Fibroblast of peridontal ligament (primary cell): Measurements from ENCODE around the gene TRIM27.
"Not testable (repeated sequence)": the region's sequence is repeated elsewhere in the genome, so short reads cannot be mapped to it uniquely, and the experiment has no call there.

ENCODE experiments used
- DNase-seq: peaks from one replicate; pipeline ENCODE4 v3.0.0-alpha.2; 2010; ENCODE audit errors: extremely low read depth

Gene TRIM27

GRCh38 chr6:28941684-28942448 is 18.1 kb upstream of the TRIM27 start:
- no peak for DNase-seq

DNA sequence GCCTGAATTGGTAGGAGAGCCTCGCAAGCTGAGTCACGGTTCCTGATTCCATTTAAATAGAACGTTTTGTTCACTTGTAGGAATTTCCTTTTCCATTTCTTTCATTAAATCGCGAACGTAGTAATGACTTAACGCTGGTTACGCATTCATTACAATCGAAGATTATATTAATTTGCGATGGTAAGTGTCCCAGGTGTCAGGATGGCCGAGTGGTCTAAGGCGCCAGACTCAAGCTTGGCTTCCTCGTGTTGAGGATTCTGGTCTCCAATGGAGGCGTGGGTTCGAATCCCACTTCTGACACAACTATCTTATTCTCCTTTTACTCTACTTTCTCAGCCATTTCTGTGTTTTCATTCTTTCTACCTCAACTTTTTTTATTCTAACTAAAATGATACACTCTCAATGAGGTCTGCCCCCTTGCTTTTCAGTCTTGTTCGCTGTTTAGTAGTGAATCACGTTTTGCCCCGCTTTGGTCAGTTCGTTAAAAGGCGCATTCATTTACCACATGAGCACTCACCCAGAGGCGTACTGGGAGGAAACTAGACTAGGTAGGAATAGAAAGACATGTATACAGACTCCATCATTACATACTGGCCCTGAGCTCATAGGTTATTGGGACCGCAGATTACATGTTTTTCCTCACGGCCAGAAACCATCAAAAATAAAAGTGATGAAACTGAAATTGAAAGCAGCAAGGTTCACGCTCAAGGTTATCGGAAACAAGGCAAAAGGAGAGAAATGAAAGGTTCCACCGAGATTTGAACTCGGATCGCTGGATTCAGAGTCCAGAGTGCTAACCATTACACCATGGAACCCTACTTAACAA is 17.3 kb upstream of the TRIM27 start:
- peak; percentile 94 for DNase-seq

DNA sequence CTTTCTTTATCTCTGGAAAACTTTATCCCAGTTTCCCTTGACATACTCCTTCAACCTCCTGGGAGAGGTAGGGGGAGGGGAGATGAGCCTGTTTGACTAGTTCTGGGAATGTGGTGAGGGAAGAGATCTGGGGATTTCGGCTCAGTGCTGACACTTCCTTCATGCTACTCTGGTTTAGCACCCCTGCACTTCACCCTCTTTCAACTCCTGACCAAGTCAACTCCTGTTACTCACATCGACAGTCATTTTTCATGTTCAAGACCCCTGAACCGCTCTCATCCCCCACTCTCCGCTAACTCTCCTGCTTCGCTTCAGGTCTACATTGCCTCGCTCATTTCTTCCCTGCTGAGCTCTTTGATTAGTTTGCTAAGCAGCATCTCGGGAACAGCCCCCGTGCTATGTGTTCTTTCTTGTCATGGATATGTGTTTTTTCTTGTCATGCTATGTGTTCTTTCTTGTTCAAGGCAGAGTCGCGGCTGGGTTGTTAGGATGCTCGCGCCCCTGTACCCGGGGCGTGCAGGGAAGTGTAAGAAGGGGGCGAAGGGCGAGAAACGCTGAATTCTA is 16.6 kb upstream of the TRIM27 start:
- DNase-seq, result no peak

- no peak for DNase-seq
These were observed 9.3 kb upstream of the TRIM27 start for GRCh38 chr6:28933069-28933468.

GRCh38 chr6:28929887-28930620 is 6.3 kb upstream of the TRIM27 start:
- peak; percentile 10 for DNase-seq

GRCh38 chr6:28929339-28929738 is 5.6 kb upstream of the TRIM27 start:
- not testable (repeated sequence) for DNase-seq

GRCh38 chr6:28927846-28928245 is 4.1 kb upstream of the TRIM27 start:
- DNase-seq, result no peak

- no peak for DNase-seq
These were observed 916 bp downstream of the TRIM27 start for GRCh38 chr6:28922821-28923317.

DNA sequence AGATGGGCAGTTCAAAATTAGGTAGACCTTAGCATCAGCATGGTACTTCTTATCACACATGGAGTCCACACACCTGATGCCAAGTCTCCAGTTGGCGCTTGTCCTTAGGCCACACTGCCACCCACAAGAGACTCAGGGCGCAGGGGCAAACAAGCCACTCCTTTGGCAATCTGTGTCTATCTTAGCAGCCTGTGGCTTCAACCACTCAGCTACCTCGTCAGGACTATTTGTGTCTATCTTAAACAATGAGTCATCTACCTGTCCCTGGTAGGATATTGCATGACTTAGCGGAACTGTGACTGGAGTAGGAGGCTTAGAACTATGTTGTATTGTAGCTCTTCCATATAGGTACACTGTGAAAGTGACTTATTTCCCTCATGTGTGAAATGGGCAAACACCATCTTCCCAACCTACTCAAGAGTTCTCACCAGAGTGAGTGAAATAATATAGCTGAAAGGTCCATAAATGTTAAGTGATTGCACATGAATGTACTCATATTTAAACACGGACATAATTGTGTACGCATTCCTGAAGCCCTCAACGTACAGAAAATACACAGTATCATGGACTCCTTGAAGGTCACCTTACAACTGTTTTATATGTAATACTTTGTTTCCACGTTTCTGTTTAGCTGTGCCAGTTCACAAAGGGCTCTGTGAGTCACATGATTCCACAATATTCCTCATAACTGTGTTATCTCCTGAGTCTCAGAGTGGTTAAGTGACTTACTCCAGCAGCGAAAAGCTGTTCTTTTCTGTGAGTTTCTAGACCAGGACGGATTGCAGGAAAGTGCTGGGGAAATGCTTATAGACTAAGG is 1.6 kb downstream of the TRIM27 start:
- DNase-seq, result peak; percentile 31

- no peak for DNase-seq
These were observed 3.5 kb downstream of the TRIM27 start for GRCh38 chr6:28920281-28920680.

DNA sequence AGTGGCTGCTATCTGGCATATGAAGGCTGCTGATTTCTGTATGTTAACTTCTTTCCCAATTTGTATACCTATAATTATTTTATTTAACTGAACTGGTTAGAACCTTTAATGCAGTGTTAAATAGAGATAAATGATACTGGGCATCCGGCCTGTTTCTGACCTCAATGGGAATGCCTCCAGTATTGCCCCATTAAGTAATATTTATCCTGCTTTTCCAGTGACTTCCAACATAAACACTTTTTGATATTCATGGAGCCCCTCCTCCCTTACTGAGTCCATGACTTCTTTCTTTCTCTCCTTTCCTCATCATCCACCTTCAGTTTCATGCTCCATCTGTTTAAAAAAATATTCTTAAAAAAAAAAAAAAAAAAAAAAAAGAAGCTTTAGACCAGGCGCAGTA is 8.8 kb downstream of the TRIM27 start:
- no peak for DNase-seq

DNA sequence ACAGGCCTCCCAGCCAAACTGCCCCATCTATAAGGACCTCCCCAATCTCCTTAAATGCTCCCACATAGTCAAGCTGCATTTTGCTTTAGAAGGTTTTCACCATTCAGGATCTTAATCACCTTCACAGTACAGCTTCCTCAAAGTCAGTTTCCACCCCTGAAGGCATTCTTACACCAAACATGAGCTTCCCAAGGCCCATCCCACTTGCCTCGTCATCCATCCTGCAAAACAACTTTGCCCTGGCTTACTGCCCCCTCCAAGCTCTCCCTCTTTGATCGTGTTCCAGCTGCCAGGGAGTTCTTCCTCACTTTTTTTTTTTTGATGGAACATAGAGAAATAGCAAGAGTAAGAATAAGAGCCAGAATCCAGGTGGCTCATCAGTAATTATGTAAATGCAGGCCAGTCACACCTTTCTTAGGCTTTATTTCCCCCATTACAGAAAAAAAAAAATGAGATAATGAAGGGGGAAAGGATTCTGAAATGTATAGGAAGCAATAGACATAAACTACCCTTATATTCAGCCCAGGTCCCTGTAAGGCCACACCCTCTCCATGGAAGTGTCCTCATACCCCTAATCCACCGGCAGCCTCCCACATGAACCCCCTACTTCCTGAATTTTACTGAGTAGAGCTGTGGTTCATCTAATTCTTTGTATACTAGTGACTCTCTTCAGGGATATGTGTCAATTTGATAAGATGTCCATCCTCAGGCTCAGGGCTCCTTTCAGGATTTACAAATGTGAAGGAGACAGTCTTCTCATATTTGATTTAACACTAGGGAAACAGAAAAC is 12.7 kb downstream of the TRIM27 start:
- DNase-seq, result no peak

- DNase-seq, result peak; percentile 88
These were observed 16.4 kb downstream of the TRIM27 start for GRCh38 chr6:28907394-28907793.

DNA sequence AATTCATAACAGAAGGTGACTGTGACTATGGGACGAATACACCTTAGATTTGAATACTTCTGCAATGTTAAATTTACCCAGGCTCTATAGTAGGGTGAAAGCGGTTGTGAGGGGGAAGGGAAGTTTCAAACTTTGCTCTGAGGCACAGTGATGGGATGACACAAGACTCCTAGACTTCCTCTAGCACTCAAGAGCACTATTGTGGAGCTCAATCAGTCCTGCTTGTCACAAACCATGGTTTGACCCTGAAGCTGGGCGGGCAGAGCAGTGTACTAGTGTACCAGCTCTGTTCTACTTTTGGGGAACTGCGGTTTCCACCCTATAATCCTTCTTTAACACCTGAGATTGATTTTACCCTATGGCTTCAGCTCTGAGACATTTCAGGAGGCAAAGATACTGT is 17.1 kb downstream of the TRIM27 start:
- no peak for DNase-seq

DNA sequence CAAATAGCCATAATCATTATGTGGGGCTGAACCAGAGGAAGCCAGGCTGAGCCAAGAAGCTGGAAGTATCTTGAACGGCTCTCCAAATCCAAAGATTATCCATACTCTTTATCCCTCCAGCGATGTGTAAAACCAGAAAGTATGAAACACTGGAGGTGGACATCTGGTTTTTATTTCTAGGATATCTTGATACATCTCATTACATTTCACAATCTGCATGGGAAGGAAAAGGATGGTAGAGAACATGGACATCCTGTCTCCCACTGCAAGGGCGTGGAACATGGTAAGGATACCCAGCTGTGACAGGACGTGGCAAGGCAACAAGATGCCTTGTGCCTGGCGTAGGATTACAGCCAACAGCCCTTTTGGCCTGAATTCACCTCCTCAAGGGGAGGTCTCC is 20.1 kb downstream of the TRIM27 start:
- peak; percentile 43 for DNase-seq

DNA sequence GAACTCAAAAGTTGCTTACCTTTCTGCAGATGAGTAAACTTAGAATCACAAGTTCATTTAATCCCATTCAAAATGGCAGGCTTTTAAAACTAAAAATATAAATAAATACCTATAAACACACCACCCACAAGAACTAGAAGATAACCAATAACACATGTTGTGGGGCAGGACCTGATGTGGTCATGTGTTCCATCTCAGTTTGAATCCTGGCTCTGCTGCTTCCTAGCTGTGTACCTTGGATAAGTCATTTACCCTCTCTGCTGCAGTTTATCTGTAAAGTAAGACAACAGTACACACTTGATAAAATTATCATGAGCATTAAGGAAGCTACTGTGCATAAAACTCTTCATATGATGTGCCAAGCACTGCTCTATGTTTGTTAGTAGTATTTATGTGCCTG is 22.0 kb downstream of the TRIM27 start:
- no peak for DNase-seq

DNA sequence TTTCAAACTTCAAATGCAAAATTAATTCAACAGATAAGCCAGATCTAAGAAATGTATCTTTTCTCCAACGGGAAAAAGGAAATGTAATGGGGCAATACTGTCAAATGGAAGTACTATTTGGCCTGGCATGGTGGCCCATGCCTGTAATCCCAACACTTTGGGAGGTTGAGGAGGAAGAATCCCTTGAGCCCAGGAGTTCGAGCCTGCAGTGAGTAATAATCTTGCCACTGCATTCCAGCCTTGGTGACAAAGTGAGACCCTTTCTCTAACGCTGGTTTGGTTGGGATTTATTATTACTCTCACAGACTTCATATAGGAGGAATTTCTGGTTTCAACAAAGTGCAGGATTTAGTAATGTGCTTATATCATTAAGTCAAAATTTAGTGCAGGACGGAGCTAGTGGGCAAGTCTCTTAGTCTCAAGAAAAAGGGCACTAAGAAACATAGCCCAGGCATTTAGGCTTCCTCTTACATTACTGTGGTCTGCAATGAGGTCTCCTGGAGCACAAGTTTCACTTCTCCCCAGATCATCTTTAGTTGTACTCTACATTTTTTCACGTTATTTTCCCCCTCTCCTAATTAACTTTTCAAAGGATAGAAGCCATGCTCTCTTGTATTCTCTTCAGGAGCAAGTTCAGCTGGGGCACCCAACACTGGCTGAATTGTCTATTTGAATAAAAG is 23.1 kb downstream of the TRIM27 start:
- DNase-seq, result no peak

DNA sequence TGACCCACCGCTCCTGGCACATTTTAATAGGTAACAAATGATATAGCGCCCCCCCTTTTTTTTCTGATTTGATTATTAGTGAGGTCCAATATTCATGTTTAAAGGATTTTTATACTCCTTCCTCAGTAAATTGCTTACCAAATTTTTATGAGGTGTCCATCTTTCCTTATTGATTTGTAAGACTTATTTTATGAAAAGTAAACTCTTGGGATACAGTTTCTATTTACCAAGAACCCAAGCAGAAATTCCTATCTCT is 25.1 kb downstream of the TRIM27 start:
- DNase-seq, result no peak

DNA sequence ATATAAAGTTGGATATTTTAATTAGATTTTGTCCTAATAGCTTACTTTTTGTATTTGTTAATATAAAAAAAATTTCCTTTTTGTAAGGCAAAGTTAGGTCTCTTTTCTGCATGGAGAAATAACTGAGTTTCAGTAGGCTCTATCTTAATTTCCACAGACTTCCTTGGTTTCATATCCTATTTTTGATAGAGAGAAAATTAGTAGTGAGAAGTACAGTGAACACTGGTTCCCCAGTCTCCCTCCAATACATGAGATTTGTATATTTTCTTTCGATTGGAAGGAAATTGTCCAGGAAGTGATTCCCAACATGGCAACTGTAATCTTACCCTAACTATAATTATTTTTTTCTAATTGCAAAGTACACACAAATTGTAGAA is 26.4 kb downstream of the TRIM27 start:
- DNase-seq, result peak; percentile 23
